Activated CD8-positive, alpha-beta T cell treated with anti-CD3 and anti-CD28 coated beads, Interleukin-2, amount 10 ng/mL, durations not matched to agents 7 days and 5 days (primary cell): Measurements from ENCODE around the gene RAP2B. TPM values are rescaled to one million over a fixed set of nuclear protein-coding genes. Genes with fewer than 3 reads are reported as not detected.
"Not testable (repeated sequence)": the region's sequence is repeated elsewhere in the genome, so short reads cannot be mapped to it uniquely, and the experiment has no call there.

Experiments
- ATAC-seq: fragments of 150-1000 bp; cut with Tn5 transposase; one replicate; pipeline ENCODE4 v1.10.0; 2021; ENCODE audit warnings: moderate library complexity
- CTCF ChIA-PET: fragments of 350-600 bp; sonication (Branson Sonifier 250); formaldehyde crosslinking; loops from one replicate; lab custom pipeline; 2021; ENCODE audit warnings: antibody characterized with exemption; lab: Charles Lee
- POLR2A ChIA-PET: fragments of 350-600 bp; sonication (Branson Sonifier 250); formaldehyde crosslinking; loops from one replicate; lab custom pipeline; 2021; ENCODE audit warnings: antibody characterized with exemption; lab: Charles Lee
- DNase-seq: peaks from one replicate; pipeline ENCODE4 v3.0.0-alpha.2; 2020
- H3K27ac Mint-ChIP-seq: one replicate; pipeline ENCODE4 v1.8.0; 2021; ENCODE audit warnings: mild to moderate bottlenecking, mixed read lengths
- H3K27me3 Mint-ChIP-seq: one replicate; pipeline ENCODE4 v1.8.0; 2021; ENCODE audit warnings: low read depth, mixed read lengths
- H3K36me3 Mint-ChIP-seq: one replicate; pipeline ENCODE4 v1.8.0; 2021; ENCODE audit warnings: low read depth, mixed read lengths
- H3K4me1 Mint-ChIP-seq: one replicate; pipeline ENCODE4 v1.8.0; 2021; ENCODE audit warnings: low read depth, mixed read lengths
- H3K4me3 Mint-ChIP-seq: one replicate; pipeline ENCODE4 v1.8.0; 2021; ENCODE audit warnings: mild to moderate bottlenecking, mixed read lengths
- H3K9me3 Mint-ChIP-seq: one replicate; pipeline ENCODE4 v1.8.0; 2022; ENCODE audit warnings: mixed read lengths; ENCODE audit not compliant: insufficient read depth
- total RNA-seq, 2 experiments: library from RNA; stranded (reverse); gene quantifications; one replicate each; pipeline ENCODE4 v1.2.3, GENCODE V29; 2021

Gene RAP2B
- total RNA-seq, 2 experiments from 2014 or later = 16.6 to 17.2 TPM

DNA sequence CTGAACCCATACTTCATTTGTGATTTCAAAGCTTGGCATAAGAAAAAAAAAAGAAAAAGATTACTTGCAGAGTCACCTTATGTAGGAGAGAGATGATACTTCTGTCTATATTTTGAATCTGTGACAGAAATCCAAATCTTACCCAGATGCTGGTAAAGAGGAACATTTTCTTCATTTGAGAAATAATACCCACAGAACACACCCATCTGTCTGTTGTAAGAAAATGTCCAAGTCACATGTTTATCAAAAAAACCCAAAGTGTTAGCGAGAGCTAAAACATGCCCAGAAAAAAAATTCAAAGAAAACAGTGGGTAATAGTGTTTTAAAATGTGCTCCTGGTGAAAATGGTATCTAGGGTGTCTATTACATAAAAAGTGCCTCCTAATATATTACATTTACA, 18.0 kb upstream of the RAP2B start:
- H3K27ac Mint-ChIP-seq = no peak overlapping the region
- ChIA-PET CTCF (no interaction called here), POLR2A (interaction anchor here (0.6 to 1.4 kb wide), 2 partner anchors 16 to 17 kb away, joined by 3 read pairs; no protein-coding TSS in a partner anchor)
- no peaks in the 10 kb centered on the region for H3K27me3 Mint-ChIP-seq
- no peak for ATAC-seq
- H3K9me3 Mint-ChIP-seq = no peaks in the 10 kb centered on the region
- DNase-seq = no peak
- H3K36me3 Mint-ChIP-seq = no peaks in the 10 kb centered on the region
- H3K4me1 Mint-ChIP-seq = peaks cover 18% of the 10 kb centered on the region
- H3K4me3 Mint-ChIP-seq = no peak overlapping the region

DNA sequence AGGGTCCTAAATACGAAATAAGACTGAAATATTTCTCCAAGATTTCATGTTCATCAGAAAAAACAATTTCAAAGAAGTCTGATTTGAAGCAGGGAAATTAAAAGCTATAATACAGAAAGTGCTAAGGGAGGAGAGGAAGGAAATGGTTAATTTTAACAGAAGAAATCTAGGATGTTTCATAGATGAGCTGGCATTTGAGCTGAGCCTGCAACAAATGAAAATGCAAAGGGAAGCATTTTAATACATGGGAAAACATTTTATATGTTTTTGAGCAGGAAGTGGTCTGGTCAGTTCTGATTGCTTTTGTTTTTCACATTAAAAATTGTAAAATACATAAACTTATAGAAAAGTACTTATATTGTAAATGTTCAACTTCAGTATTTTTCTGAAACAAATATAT, 17.2 kb upstream of the RAP2B start:
- ChIA-PET POLR2A (interaction anchor here (0.6 to 1.4 kb wide), 2 partner anchors 15 to 16 kb away, joined by 3 read pairs; no protein-coding TSS in a partner anchor), CTCF (no interaction called here)
- no peaks in the 10 kb centered on the region for H3K36me3 Mint-ChIP-seq
- no peaks in the 10 kb centered on the region for H3K27me3 Mint-ChIP-seq
- ATAC-seq (no peak), DNase-seq (no peak)
- no peak overlapping the region for H3K4me3 Mint-ChIP-seq
- peaks cover 18% of the 10 kb centered on the region for H3K4me1 Mint-ChIP-seq
- H3K27ac Mint-ChIP-seq = no peak overlapping the region
- no peaks in the 10 kb centered on the region for H3K9me3 Mint-ChIP-seq

DNA sequence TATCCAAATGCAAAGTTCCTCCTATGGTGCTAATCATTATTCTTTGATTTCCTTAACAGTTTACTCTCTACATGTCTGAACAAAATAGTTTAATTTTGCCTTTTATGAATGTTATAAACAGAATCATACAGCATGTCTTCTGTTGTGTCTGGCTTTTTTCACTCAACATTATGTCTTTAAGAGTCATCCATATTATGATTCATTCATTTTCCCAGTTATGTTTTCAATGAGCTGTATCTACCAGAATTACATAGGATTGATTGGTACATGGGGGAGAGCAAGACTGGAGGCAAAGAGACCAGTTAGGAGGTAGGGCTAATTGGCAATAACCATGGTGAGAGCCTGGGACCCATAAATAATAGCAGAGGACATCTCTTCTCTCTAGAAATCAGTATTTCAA, 16.6 kb upstream of the RAP2B start:
- POLR2A ChIA-PET = no interaction called here
- H3K4me1 Mint-ChIP-seq = peaks cover 15% of the 10 kb centered on the region
- H3K9me3 Mint-ChIP-seq = no peaks in the 10 kb centered on the region
- H3K4me3 Mint-ChIP-seq = no peak overlapping the region
- CTCF ChIA-PET = no interaction called here
- no peaks in the 10 kb centered on the region for H3K36me3 Mint-ChIP-seq
- H3K27ac Mint-ChIP-seq = no peak overlapping the region
- ATAC-seq (no peak), DNase-seq (no peak)
- H3K27me3 Mint-ChIP-seq = no peaks in the 10 kb centered on the region

DNA sequence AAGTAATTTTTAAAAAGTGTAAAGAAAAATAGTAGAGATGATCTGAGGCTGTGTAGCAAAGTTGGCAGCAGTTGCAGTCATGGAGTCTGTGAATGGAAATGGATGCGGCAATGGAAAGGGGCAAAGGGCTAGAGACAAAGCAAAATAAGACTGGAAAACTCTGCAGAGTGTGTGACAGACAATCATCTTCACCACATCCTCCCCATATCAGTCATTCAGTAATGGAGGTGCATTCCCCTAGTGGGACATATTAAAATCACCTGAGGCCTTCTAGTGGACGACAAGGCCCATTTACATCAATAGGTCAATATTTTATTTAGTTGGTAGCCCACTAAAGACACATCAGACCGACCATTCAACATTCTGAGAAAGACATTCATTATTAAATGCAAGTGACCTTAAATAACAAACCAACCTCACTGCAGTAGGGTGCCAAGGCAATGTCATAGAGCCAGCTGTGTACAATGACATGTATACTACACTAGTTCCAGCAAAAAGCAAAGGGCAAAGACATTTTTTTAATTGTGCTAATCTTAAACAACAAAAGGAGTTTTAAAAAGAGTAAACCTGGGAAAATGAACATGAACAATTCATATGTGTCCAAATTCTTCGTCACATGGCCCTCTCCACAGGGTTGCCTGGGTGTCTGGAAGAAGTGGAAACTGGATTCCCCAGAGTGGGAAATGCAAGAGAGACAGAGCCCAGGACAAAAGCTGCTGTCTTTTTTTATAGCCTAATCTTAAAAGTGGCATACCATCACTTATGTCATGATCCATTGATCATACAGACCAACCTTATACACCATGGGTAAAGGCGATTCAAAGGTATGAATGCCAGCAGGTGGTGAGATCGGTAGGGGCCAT, 15.6 kb upstream of the RAP2B start:
- POLR2A ChIA-PET = no interaction called here
- DNase-seq = no peak
- H3K4me3 Mint-ChIP-seq = no peak overlapping the region
- H3K27me3 Mint-ChIP-seq = no peaks in the 10 kb centered on the region
- H3K27ac Mint-ChIP-seq = no peak overlapping the region
- H3K36me3 Mint-ChIP-seq = no peaks in the 10 kb centered on the region
- ATAC-seq = no peak
- H3K9me3 Mint-ChIP-seq = no peaks in the 10 kb centered on the region
- CTCF ChIA-PET = no interaction called here
- H3K4me1 Mint-ChIP-seq = peaks cover 10% of the 10 kb centered on the region

DNA sequence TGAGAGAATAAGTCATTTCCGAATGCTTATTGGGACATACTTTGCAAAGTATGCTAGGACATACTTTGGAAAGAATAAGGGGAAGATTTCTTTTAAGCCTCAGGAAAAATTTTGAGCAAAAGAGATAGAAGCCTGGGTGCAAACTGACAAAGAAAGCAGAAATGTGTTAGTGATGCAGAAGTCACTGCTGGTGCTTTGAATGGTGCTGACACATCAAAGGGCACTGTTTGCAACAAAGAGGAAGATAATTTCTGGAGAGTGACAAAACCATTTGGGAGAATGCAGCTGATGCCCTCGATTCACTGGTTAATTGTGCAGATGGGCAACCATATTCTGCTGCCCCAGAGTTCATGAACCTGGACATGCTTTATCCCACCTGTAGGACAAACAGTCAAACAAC, 11.0 kb upstream of the RAP2B start:
- no peak for DNase-seq
- ATAC-seq = no peak
- Mint-ChIP-seq H3K4me3 (no peak overlapping the region), H3K9me3 (no peaks in the 10 kb centered on the region), H3K27ac (no peak overlapping the region), H3K36me3 (no peaks in the 10 kb centered on the region), H3K27me3 (no peaks in the 10 kb centered on the region), H3K4me1 (no peaks in the 10 kb centered on the region)
- CTCF ChIA-PET = interaction anchor here (1.1 kb wide), 1 partner anchor 10 kb away, joined by 3 read pairs; no protein-coding TSS in a partner anchor
- POLR2A ChIA-PET = interaction anchor here (0.7 kb wide), 1 partner anchor 10 kb away, joined by 3 read pairs; no protein-coding TSS in a partner anchor

DNA sequence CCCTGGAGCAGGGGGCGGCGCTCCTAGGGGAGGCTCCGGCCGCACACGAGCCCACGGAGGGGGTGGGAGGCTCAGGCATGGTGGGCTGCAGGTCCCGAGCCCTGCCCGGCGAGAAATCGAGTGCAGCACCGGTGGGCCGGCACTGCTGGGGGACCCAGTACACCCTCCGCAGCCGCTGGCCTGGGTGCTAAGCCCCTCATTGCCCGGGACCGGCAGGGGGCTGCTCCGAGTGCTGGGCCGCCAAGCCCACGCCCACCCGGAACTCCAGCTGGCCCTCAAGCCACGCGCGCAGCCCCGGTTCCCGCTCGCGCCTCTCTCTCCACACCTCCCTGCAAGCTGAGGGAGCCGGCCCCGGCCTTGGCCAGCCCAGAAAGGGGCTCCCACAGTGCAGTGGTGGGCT, 6.2 kb upstream of the RAP2B start:
- CTCF ChIA-PET = interaction anchor here (1.4 kb wide), 1 partner anchor 113 kb away, joined by 5 read pairs; no protein-coding TSS in a partner anchor
- DNase-seq, ATAC-seq, POLR2A ChIA-PET, H3K27ac Mint-ChIP-seq, H3K36me3 Mint-ChIP-seq, H3K4me3 Mint-ChIP-seq, H3K27me3 Mint-ChIP-seq, H3K9me3 Mint-ChIP-seq: not testable (repeated sequence)
- H3K4me1 Mint-ChIP-seq = peaks cover 12% of the 10 kb centered on the region

DNA sequence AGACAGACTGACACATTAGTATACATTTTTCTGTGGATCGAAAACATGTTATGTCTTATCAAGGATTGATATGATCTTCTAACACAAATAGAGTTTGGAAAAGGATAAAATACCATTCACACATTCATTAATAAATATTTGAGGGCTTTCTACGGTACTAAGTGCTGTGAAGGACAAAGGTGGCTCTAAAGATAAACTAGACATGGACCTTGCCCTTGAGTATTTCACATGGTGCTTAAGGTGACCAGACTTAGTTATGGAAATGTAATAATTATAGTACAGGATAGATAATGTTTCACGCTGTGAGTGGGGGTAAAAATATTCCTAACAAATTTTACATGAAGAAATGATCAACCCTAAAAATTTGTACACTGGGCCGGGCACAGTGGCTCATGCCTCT, 3.8 kb upstream of the RAP2B start:
- Mint-ChIP-seq H3K27me3 (no peaks in the 10 kb centered on the region), H3K27ac (no peak overlapping the region), H3K4me1 (peaks cover 12% of the 10 kb centered on the region), H3K36me3 (peaks cover 6% of the 10 kb centered on the region), H3K9me3 (no peaks in the 10 kb centered on the region), H3K4me3 (no peak overlapping the region)
- POLR2A ChIA-PET = no interaction called here
- CTCF ChIA-PET = no interaction called here
- no peak for ATAC-seq
- DNase-seq = no peak

DNA sequence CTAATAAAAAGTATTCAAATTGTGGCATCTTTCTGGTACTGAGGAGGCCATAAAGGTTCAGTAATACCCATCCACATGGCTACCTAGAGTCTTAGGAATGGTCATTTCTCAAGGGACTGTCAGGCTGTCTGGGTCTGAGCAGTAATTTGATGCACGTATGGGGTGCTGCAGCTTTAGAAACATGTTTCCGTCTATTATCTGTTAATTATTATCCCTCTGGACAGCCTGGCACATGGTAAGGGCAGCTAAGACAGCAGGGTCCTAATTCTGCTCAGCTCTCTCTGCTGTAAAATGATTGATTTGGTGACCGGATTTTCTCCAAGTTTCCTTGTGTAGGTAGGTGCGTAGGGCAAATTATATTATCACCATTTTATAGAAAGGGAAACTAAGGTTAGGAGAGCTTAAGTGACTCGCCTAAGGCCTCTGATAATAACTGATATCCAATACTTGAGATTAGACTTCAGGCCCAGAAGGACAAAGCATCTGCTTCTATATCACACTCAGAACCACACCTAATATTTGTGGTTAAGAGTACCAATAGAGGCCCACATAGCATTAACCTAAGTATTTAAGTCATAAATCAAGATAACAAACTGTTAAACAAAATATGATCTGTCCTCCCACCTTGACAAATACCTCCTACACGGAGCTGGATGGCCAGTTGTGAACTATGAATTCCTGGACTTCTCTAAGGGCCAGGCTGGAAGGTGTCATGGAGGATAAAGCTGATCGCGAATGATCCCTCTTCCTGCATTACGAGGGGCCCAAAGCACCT, 2.9 kb upstream of the RAP2B start:
- DNase-seq (no peak), ATAC-seq (no peak)
- CTCF ChIA-PET = interaction anchor here (0.8 to 1.2 kb wide), 2 partner anchors 116 to 133 kb away, joined by 3 to 5 read pairs; no protein-coding TSS in a partner anchor
- POLR2A ChIA-PET = interaction anchor here (1.2 kb wide), 1 partner anchor 15 kb away, joined by 3 read pairs; no protein-coding TSS in a partner anchor
- no peaks in the 10 kb centered on the region for H3K9me3 Mint-ChIP-seq
- H3K4me3 Mint-ChIP-seq = peak overlapping the region; percentile 88
- peaks cover 17% of the 10 kb centered on the region for H3K4me1 Mint-ChIP-seq
- no peaks in the 10 kb centered on the region for H3K27me3 Mint-ChIP-seq
- H3K27ac Mint-ChIP-seq = peak overlapping the region; percentile 97
- peaks cover 14% of the 10 kb centered on the region for H3K36me3 Mint-ChIP-seq

DNA sequence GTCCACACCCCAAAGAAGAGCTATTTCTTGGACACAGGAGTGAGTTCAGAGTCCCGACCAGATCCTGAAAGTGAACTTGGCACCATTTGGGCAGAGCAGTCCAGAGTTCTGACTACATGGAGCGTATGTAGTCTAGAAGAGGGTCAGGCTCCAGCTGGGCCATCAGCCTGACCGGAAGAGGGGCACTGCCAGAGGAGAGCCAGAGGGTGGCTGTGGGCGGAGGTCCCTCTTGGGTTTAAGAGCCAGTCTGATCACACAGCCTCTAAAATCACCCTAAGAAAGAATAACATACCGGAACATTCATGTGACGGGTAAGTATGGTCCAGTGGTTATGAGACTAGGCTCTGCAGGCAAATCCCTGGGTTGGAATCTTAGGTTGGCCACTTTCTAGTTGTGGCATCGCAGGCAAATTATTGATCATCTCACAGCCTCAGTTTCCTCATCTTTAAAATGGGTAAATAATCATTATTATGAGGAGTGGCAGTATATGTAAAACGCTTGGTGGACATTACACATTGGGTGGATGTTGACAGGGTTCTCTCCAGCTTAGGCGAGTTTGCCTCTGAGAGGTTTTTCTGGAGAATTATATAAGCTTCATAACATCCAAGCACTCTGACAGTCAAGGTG, 2.1 kb upstream of the RAP2B start:
- H3K9me3 Mint-ChIP-seq = no peaks in the 10 kb centered on the region
- H3K4me3 Mint-ChIP-seq = peak overlapping the region; percentile 88
- DNase-seq = no peak
- no peaks in the 10 kb centered on the region for H3K27me3 Mint-ChIP-seq
- H3K36me3 Mint-ChIP-seq = peaks cover 21% of the 10 kb centered on the region
- H3K4me1 Mint-ChIP-seq = peaks cover 24% of the 10 kb centered on the region
- CTCF ChIA-PET = interaction anchor here (0.8 to 2.2 kb wide), 7 partner anchors 9 to 134 kb away, joined by 3 to 24 read pairs (median 3); no protein-coding TSS in a partner anchor
- ATAC-seq = no peak
- peak overlapping the region; percentile 97 for H3K27ac Mint-ChIP-seq
- POLR2A ChIA-PET = interaction anchor here (0.8 to 2.2 kb wide), 8 partner anchors 11 to 926 kb away, joined by 3 to 13 read pairs (median 4); no protein-coding TSS in a partner anchor

DNA sequence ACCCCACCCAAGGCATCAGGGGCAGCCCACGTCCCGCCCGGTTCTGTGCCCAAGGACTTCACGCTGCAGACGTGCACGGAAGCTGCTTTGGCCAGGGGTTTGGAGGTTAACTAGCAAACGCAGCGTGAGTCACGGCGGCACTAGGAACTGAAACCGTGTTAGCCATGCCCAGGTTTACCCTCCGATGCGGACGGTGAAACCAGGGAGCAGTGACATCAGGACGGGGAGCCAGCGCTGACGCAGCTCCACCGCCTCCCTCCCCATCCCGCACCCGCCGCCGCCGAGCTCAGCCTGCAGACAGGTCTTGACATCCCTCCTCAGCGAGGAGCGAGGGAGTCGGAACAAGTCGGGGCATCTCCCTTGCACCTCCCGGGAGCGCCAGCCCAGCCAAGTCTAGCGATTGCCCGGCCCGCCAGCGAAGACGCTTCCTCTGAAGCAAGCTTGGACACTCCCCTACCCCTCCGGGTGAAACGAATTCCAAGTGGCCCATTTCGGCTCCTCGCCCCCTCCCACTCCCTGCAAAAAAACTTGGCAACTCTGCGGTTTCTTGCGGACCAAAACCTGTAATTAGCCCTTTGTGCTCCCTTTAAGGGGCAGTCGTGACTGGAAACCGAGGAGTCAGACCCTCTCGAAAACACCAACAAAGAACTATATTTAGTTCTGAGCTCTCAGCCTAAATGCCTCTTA, 1.4 kb upstream of the RAP2B start:
- ChIA-PET CTCF (interaction anchor here (0.6 to 2.2 kb wide), 15 partner anchors 8 to 483 kb away, joined by 3 to 24 read pairs (median 3); no protein-coding TSS in a partner anchor), POLR2A (interaction anchor here (0.6 to 2.2 kb wide), 19 partner anchors 10 to 926 kb away, joined by 3 to 13 read pairs (median 3); no protein-coding TSS in a partner anchor)
- DNase-seq = peak; percentile 84
- H3K4me1 Mint-ChIP-seq = peaks cover 31% of the 10 kb centered on the region
- H3K9me3 Mint-ChIP-seq = no peaks in the 10 kb centered on the region
- H3K27ac Mint-ChIP-seq = peak overlapping the region; percentile 97
- no peaks in the 10 kb centered on the region for H3K27me3 Mint-ChIP-seq
- ATAC-seq = peak; percentile 19
- peaks cover 28% of the 10 kb centered on the region for H3K36me3 Mint-ChIP-seq
- H3K4me3 Mint-ChIP-seq = peak overlapping the region; percentile 88
